ENCODE results near the gene CA12.
"Not testable (repeated sequence)": the region's sequence is repeated elsewhere in the genome, so short reads cannot be mapped to it uniquely, and the experiment has no call there.

Gene CA12

GRCh38 chr15:63344731-63345390 is 36.8 kb downstream of the CA12 start:
- DNase-seq (ENCODE audit: low read depth in 1 of 2, low spot score in 1 of 2): no peak
- no peak overlapping the region for H3K4me3 ChIP-seq (replicated peaks; ENCODE audit: insufficient read depth, low read length)

GRCh38 chr15:63342996-63343562 is 38.6 kb downstream of the CA12 start:
- not testable (repeated sequence) for DNase-seq (ENCODE audit: low read depth in 1 of 2, low spot score in 1 of 2); H3K4me3 ChIP-seq (replicated peaks; ENCODE audit: insufficient read depth, low read length); H3K27me3 ChIP-seq (ENCODE audit: insufficient read depth, poor library complexity, severe bottlenecking); H3K27ac ChIP-seq (replicated peaks)

More at GRCh38 chr15:63344731-63345390, 36.8 kb downstream of the CA12 start:
- Histone ChIP-seq H3K27me3 (ENCODE audit: insufficient read depth, poor library complexity, severe bottlenecking) (no peaks in the 10 kb centered on the region), H3K27ac (replicated peaks) (no peak overlapping the region)
- TF ChIP-seq SPI1 (IDR thresholded peaks at IDR 0.05; ENCODE audit: borderline replicate concordance, low read depth): no peak

- no peak for DNase-seq (ENCODE audit: low read depth in 1 of 2, low spot score in 1 of 2)
- H3K27ac ChIP-seq (replicated peaks): no peak overlapping the region
Measured at GRCh38 chr15:63341898-63342297, 39.7 kb downstream of the CA12 start.

GRCh38 chr15:63340878-63341277 is 40.8 kb downstream of the CA12 start:
- TF ChIP-seq SPI1 (IDR thresholded peaks at IDR 0.05; ENCODE audit: borderline replicate concordance, low read depth) (no peak), CTCF (IDR thresholded peaks at IDR 0.05; ENCODE audit: insufficient read depth, low read length) (no peak), REST (IDR thresholded peaks at IDR 0.05; ENCODE audit: insufficient replicate concordance, low read depth) (no peak), POLR2AphosphoS5 (IDR thresholded peaks at IDR 0.05; ENCODE audit: low read depth) (no peak), GABPA (IDR thresholded peaks at IDR 0.05; ENCODE audit: low read depth) (no peak)
- Histone ChIP-seq H3K4me3 (replicated peaks; ENCODE audit: insufficient read depth, low read length) (no peak overlapping the region), H3K27me3 (ENCODE audit: insufficient read depth, poor library complexity, severe bottlenecking) (no peaks in the 10 kb centered on the region), H3K27ac (replicated peaks) (no peak overlapping the region)
- no peak for DNase-seq (ENCODE audit: low read depth in 1 of 2, low spot score in 1 of 2)

More at GRCh38 chr15:63341898-63342297, 39.7 kb downstream of the CA12 start:
- Histone ChIP-seq H3K27me3 (ENCODE audit: insufficient read depth, poor library complexity, severe bottlenecking) (no peaks in the 10 kb centered on the region), H3K4me3 (replicated peaks; ENCODE audit: insufficient read depth, low read length) (no peak overlapping the region)
- TF ChIP-seq CTCF (IDR thresholded peaks at IDR 0.05; ENCODE audit: insufficient read depth, low read length) (no peak), GABPA (IDR thresholded peaks at IDR 0.05; ENCODE audit: low read depth) (no peak), POLR2AphosphoS5 (IDR thresholded peaks at IDR 0.05; ENCODE audit: low read depth) (no peak), REST (IDR thresholded peaks at IDR 0.05; ENCODE audit: insufficient replicate concordance, low read depth) (no peak), SPI1 (IDR thresholded peaks at IDR 0.05; ENCODE audit: borderline replicate concordance, low read depth) (no peak)

GRCh38 chr15:63340353-63340752 is 41.3 kb downstream of the CA12 start:
- TF ChIP-seq CTCF (IDR thresholded peaks at IDR 0.05; ENCODE audit: insufficient read depth, low read length) (no peak), REST (IDR thresholded peaks at IDR 0.05; ENCODE audit: insufficient replicate concordance, low read depth) (no peak), GABPA (IDR thresholded peaks at IDR 0.05; ENCODE audit: low read depth) (no peak), POLR2AphosphoS5 (IDR thresholded peaks at IDR 0.05; ENCODE audit: low read depth) (no peak), SPI1 (IDR thresholded peaks at IDR 0.05; ENCODE audit: borderline replicate concordance, low read depth) (no peak)
- no peak for DNase-seq (ENCODE audit: low read depth in 1 of 2, low spot score in 1 of 2)
- Histone ChIP-seq H3K27ac (replicated peaks) (no peak overlapping the region), H3K4me3 (replicated peaks; ENCODE audit: insufficient read depth, low read length) (no peak overlapping the region), H3K27me3 (ENCODE audit: insufficient read depth, poor library complexity, severe bottlenecking) (no peaks in the 10 kb centered on the region)
